GM19035 (cell line): ENCODE data around the gene ACTR1A.
"Not testable (repeated sequence)": the region's sequence is repeated elsewhere in the genome, so short reads cannot be mapped to it uniquely, and the experiment has no call there.

Experiments
- ATAC-seq: cut with Tn5 transposase; IDR thresholded peaks from one replicate; pipeline ENCODE4 v1.9.1; 2021; ENCODE audit not compliant: unreplicated experiment

The ACTR1A gene

DNA sequence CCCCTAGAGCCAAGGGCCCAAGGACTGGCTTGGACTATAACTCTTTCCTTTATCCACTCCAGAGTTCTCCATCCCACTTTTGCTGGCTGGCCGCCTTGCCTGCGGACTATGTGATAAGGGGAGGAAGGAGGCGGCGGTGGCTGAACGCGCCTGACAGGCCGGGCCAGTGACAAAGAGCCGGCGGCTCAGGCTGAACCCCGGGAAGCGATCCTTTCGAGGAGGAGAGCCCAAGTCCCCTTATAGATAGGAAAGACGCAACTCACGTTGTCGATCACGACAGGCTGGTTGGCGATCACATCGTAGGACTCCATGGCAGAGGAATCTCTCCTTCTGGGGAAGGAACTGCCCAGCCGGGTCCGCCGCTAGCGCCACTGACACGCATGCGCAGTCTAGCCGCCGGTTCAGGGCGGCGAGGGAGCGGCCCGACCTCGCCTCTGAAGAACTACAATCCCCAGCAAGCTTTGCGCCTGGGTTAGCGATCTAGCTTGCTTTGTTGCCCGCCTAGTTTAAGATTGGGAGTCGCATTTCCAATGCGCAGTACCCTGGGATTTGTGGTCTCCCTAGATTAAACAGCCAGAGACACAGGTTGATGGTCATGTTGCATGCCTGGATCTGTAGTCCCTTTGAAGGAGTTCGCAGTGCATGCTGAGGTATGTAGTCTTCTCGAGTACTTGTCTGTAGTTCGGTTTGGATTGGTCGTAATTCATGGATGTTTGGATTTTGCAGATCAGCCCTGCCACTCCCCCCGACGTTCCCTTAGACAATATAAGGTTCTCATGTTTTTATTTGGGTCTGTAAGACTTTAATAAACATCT is at the start of gene ACTR1A:
TSS of gene ACTR1A (minus strand) at position 376 of the 815 bp plus-strand sequence. CDS start at position 311, 65 bp downstream.
- peak; percentile 48 for ATAC-seq

DNA sequence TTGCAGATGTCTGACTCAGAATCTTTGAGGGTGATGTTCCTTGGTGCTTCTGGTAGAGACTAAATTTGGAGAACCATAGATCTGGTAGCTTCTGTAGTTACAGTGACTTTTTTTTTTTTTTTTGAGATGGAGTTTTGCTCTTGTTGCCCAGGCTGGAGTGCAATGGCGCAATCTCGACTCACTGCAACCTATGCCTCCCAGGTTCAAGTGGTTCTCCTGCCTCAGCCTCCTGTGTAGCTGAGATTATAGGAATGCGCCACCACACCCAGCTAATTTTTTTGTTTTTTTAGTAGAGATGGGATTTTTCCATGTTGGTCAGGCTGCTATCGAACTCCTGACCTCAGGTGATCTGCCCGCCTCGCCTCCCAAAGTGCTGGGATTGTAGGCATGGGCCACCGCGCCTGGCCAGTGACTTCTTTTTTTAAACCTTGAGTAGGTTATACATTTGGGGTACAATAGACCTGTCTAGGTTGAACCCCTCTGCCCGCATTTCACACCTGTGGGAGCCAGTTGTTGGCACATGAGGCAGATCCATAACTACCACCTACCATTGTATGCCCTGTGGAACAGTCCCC is 48.2 kb upstream of the ACTR1A start:
- no peak for ATAC-seq

DNA sequence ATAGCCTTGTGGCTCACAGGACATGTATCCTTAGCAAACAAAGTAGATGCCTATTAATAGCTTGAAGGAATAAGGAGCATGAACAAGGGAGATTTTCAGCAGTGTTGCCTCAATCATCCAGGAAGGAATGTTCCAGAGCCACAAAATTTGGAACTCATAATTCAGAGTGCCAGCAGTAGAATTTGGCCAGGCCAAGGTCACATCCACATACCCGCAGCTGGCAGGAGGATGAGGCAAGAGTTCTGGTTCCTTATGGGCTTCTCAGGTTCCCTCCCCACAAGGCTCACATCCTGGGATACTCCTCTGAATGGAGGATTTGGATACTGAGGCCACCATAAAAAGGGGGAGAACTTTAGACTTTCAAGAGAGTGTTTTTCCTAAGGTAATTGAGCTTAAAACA is 47.0 kb upstream of the ACTR1A start:
- no peak for ATAC-seq

DNA sequence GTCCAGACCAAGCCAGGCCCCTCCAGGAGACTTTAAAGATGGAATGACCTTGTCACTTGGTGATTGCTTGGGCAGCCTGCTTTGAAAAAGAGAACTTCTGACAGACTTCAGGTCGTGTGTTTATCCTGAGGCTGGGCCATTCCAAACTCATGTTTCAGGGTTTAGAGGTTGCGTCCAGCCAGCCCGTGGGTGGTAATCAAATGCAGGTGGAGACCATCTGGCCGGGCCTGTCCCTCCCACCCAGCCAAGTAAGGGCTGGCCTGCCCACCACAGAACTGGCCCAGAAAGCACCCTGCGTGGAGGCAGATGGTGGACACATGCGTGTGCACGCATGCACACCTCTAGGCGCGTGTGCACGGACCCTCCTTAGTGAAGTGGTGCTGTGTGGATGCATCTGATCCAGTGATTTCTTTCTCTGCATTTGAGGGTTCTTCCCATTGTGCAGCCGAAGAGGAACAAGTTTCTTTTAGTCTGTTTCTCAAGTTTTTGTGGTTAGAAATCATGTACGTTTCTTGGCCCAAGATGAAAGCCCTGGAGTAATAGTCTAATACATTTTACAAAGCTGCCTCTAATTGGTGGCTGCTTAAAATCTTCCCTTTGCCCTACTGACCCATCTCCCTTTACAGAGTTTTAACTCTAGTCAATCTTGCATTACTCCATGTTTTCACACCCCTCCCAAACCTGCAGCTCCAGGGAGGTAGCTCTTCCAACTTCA is 44.3 kb upstream of the ACTR1A start:
- no peak for ATAC-seq

DNA sequence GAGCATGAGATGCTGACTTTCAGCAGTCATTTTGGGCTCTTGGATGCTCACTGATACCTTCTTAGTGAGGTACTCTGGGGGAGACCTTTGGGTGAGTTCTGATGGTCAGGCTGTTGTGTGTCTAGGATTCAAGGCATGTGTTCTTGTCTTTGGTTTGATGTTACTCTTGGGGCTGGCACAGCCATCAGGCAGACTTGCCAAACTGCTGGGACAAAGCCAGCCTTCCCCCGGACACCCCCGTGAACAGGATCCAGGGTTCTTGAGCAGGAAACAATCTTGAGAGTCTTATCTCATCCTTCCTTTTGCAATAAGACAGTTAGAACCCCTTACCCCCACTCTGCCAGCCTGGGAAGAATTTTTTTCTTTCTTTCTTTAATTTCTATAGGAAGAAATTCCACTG is 43.5 kb upstream of the ACTR1A start:
- ATAC-seq = no peak

DNA sequence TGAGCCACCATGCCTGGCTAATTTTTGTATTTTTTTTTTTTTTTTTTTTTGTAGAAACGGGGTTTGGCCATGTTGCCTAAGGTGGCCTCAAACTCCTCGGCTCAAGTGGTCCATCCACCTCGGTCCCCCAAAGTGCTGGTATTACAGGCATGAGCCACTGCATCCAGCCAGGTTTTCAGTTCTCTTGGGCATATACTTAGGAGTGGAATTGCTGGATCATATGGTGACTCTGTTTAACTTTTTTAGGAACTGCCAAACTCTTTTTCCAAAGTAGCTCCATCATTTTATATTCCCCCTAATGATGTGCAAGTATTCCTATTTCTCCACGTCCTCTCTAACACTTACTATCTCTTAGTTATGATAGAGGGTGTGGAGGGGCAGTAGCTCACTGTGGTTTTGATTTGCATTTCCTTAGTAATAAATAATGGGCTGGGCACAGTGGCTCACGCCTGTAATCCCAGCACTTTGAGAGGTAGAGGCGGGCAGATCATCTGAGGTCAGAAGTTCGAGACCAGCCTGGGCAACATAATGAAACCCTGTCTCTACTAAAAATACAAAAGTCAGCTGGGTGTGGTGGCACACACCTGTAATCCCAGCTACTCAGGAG is 42.9 kb upstream of the ACTR1A start:
- no peak for ATAC-seq

DNA sequence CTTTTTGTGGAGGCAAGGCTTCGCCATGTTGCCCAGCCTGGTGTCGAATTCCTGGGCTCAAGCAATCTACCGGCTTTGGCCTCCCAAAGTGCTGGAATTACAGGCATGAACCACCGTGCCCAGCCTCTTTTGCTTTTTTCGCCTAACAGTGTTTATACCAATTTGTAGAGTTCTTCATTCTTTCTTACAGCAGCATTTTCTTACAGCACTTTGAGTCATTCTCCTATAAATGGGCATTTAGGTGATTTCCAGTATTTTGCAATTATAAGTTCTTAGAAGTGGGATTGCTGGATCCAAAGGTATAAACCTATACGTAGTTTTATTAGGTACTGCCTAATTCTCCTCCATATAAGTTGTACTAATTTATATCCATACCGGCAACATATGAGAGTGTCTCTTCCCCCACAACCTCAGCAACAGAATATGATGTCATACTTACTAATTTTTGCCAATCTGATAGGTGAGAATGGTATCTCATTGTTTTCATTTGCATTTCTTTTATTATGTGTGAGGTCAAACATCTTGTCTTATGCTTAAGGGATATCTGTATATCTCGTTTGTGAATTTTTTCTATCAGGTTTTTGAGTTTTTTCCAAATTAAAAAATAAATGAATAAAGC is 40.4 kb upstream of the ACTR1A start:
- ATAC-seq = no peak

DNA sequence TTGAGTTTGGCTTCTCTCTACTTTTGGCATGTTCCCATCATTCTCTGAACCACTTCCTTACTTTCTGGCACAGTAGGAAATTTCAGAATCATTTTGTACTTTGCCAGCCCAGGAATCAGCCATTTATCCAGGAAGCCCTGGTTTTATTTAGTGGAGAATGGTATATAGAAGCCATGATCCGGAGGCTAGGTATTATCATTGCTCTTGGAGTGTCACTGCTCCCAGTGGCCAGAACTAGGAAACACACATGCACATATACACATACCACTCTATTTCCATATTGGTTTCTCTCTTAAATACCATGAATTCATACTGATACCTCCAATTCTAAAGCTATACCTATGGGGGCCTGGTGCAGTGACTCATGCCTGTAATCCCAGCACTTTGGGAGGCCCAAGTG is 37.5 kb upstream of the ACTR1A start:
- no peak for ATAC-seq

DNA sequence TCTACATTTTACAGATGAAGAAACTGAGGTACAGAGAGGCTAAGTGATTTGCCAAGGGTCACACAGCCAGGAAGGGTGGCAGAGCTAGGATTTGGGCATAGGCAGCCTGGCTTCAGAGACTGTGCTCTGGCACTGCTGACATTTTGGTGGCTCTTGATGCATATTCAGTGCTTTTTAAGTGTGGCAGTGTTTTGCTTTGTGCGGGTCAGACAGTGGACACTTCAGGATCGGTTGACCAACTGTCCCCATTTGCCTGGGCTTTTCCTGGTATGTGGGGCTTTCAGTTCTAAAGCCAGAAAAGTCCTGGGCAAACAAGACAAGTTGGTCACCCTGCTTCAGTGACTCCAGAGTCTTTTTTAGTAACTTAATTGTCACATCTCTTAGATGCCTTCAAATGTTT is 36.3 kb upstream of the ACTR1A start:
- ATAC-seq = no peak

DNA sequence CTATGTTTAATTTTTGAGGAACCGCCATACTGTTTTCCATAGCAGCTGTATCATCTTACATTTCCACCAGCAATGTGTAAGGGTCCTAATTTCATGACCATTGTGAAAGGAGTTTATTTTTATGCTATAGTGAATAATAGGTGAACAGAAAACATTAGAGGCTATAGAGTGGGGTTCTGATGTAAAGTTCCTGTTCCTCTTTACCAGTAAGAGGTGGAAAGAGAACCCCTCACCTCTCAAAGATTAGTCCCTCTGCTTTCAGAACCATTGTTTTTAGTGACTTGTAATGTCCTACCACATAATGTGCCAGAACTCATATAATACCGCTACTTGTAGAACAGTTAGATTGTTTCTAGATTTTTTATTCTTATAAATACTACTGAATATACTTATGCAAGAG is 35.4 kb upstream of the ACTR1A start:
- no peak for ATAC-seq

DNA sequence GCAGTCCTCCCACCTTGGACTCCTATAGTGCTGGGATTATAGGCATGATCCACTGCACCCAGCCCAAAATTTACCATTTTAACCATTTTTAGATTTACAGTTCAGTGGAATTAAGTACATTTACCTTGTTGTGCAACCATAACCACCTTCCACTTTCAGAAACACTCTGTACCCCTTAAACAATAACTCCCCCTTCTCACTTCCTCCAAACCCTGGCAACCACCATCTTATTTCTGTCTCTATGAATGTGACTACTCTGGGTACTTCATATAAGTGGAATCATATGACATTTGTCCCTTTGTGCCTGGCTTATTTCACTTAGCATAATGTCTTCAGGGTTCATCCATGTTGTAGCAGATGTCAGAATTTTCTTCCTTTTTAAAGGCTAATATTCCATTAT is 34.9 kb upstream of the ACTR1A start:
- ATAC-seq = no peak

DNA sequence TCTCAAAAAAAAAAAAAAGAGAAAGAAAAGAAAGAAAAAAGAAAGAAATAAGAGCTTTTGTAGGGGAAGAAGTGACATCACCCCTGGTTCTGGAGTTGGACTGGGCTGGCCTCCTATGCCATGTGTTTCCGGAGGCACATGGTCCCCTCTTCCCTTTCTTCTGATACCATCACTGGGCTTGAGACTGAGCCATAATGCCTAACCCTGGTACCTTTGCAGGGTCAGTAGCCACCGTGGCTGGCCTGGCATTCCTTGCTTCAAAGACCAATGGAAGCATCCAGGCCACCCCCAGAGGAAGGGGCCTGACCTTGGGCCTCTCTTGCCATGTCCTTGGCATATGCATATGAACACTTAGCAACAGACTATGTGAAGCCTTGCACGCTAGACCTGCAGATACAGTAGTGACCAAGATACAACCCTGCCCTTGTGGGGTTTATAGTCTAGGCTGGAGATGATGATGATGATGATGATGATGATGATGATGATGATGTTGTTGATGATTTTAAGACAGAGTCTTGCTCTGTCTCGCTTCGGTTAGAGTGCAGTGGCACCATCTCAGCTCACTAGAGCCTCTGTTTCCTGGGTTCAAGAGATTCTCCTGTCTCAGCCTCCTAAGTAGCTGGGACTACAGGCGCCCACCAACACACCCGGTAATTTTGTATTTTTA is 33.1 kb upstream of the ACTR1A start:
- ATAC-seq = no peak

DNA sequence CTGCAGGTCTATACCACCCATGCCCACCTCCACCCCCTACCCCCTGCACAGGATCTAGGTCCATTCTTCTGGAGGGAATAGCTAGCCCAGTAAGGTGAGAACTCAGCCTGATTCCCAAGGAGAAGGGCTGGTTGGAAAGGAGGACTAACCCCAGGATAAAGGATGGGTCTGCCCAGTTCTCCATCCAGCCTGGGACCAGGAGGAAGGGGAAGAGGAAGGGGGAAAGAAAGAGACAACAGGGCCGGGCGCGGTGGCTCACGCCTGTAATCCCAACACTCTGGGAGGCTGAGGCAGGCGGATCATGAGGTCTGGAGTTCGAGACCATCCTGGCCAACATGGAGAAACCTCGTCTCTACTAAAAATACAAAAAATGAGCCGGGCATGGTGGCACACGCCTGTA is 32.5 kb upstream of the ACTR1A start:
- not testable (repeated sequence) for ATAC-seq

DNA sequence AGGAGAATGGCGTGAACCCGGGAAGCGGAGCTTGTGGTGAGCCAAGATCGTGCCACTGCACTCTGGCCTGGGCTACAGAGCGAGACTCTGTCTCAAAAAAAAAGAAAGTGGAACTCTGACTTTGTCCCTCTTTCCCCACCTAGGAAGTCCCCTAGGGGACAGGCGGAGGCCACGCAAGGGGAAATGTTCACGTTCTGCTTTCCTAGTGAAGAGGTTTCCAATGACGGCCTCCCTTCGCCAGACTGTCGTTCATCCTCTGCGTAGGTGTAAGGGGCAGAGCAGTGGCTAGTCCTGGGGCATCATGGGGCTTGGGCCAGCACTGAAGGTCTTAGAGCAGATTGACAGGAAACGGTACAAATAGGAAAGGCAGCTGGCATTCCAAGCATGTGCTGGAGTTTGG is 31.8 kb upstream of the ACTR1A start:
- no peak for ATAC-seq

DNA sequence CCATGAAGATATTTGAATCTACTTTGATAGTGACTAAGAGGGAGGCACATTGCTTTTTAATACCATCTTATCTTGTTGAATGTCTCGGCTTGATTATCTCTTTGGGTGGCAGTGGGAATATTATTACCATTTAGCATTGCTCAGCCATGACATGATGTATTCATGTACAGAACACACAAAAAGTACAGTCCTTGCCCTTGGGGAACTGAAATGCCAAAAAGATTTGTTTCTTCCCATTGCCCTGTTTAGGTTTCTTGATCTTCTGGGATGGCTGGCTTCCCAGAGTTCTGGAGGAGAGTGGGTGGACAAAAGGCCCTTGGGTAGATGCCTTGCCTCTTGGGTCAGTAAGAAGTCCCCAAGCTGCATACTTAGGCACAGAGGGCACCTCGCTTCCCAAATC is 25.0 kb upstream of the ACTR1A start:
- ATAC-seq = no peak

DNA sequence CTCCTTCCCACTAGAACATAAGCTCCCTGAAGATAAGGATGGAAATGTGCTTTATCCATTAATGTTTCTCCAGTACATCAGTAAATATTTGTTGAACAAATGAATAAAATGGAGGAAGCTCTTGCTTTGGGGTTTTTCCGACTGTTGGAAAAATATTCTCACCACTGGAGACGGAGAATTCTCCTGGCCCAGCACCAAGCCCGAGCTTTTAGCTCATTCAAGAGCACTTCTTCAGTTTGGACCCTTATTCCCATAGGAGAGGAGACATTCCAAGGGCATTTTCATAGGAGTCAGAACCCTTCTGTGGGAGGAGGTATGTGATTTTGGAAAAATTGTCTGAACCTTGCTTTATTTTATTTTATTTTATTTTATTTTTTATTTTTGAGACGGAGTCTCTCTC is 22.2 kb upstream of the ACTR1A start:
- no peak for ATAC-seq

DNA sequence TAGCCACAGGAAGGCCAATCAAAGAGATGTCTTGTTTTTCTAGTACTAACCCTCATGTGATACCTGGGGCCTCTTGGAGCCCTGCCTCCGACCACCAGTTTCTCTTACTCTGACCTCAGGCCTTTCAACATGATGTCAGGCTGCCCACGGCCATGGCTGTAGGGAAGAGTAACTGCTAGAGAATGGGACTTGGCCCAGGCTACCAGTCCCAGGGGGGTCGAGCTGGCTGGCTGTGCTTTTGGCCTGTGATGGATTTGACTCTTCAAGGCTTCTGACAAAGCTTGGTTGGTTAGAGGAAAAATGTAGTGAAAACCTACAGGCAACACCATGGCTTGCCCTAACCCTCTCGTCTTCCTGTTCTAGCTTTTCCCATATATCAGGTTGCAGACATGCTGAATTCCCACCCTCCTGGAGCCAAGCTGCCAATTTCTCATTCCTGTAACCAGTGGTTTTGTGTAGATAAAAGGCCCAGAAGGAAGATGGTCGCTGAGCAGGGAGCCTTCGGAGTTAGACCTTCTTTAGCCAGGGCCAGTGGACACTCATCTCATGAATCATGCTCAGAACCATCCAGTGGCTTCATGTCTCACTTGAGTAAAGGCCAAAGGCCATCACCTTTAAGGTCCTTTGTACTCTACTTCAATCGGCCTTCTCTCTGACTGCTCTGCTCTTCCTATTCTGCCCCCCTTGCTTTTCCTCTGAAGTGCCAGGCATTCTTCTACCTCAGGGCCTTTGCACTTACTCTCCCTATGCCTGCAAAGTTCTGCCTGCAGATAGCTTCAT is 20.9 kb upstream of the ACTR1A start:
- no peak for ATAC-seq

DNA sequence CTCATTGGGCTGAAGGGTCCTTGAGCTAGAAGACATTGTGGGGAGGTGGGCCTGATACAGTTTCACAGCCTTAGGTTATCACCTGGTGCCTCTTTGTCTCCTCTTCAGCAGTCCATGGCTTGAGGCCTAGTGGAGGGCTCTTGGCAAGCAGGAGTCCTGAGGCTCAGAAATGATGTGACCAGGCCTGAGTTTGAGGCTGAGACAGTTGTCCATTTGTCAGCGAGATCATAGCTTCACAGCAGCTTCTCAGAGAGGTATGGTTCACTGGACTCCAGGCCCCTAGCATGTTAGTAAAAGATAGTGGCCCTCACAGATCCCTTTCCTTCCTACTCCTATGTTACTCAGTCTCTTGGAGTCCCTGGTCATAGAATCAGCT is 20.4 kb upstream of the ACTR1A start:
- ATAC-seq = no peak

DNA sequence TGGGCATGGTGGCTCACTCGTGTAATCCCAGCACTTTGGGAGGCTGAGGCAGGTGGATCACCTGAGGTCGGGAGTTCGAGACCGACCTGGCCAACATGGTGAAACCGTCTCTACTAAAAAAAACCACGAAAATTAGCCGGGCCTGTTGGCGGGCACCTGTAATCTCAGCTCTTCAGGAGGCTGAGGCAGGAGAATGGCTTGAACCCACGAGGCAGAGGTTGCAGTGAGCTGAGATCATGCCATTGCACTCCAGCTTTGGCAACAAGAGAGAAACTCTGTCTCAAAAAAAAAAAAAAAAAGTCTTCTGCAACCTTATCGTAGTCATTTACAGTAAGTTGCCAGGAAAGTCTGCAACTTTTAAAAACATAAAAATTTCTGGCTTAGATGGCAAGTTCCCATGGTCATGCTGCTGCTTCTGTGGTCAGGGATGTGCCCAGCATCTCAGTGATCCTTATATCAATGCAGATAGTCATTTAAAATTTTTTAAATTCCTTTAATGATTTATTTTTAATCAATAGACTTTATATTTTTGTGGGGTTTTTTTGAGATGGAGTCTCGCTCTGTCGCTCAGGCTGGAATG is 16.8 kb upstream of the ACTR1A start:
- no peak for ATAC-seq

DNA sequence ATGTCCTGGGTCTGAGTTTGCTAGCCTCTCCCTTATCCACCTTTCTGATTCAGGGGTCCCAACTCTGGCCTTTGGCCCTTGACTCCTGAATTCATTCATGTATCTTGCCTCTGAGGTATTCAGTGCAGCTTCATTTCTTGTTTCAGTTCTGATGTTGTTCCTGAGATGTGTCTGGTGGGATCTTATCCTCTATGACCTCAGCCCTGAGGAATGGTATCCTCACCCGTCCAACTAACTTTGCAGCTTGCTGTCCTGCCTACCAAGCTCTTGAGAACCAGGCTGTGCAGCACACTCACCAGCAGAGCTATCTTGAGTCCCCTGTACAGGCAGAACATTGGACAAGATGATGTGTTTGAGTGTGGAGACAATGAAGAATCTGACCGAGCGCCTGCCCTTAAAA is 15.0 kb upstream of the ACTR1A start:
- ATAC-seq = no peak
